ENCODE data around the gene GSE1. TPM values are rescaled to one million over a fixed set of nuclear protein-coding genes. Genes with fewer than 3 reads are reported as not detected.

Gene GSE1
- total and polyA plus RNA-seq, 2 of the 13 experiments (the other 11 are each of a cell fraction or from before 2014, with no cell fraction given), result 16.1 to 31.2 TPM

DNA sequence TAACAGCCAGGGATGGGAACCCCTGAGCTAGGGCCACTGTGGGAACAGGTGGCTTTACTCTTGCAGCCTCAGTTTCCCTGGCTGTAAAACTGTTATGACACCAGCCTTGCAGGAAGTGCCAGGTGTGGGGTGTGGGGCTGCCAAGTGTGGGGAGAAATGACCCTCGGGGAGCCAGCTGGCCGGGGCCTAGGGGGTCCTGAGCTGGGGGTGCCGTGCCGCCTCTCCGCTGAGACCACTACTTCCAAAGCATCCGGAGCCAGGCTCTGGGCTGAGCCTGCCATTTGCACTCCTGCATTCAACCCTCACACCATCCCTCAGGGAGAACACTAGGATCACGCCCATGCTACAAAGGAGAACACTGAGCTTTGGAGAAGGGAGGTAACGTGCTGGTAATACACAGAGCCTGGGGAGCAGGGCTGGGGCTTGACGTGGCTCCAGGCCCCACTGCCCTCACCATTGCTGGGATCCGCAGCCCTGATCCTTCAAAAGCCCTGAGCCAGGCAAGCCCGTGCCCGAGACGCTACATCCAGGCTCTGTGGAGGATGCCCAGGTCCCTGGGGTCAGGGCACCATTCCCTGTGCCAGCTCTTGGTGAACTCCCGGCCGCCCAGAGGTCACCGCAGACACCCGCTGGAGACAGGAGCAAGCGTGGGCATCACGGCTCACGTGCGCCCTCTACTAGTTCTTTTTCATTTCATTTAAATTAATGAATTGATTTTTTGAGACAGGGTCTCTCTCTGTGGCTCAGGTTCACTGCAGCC lies 104.5 kb downstream of the GSE1 start (continued):
- TF ChIP-seq, protein P1, sequence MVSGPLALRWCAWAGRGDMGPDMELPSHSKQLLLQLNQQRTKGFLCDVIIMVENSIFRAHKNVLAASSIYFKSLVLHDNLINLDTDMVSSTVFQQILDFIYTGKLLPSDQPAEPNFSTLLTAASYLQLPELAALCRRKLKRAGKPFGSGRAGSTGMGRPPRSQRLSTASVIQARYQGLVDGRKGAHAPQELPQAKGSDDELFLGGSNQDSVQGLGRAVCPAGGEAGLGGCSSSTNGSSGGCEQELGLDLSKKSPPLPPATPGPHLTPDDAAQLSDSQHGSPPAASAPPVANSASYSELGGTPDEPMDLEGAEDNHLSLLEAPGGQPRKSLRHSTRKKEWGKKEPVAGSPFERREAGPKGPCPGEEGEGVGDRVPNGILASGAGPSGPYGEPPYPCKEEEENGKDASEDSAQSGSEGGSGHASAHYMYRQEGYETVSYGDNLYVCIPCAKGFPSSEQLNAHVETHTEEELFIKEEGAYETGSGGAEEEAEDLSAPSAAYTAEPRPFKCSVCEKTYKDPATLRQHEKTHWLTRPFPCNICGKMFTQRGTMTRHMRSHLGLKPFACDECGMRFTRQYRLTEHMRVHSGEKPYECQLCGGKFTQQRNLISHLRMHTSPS (CRISPR knock-in tag; IDR thresholded peaks at IDR 0.05; ENCODE audit: low read depth), result peak; percentile 80
- 0 out of 2 replicates have a peak, but pooled peaks have one; percentile 12 for TF ChIP-seq GZF1 (CRISPR knock-in tag; IDR thresholded peaks at IDR 0.05)
- TF ChIP-seq, protein P2, sequence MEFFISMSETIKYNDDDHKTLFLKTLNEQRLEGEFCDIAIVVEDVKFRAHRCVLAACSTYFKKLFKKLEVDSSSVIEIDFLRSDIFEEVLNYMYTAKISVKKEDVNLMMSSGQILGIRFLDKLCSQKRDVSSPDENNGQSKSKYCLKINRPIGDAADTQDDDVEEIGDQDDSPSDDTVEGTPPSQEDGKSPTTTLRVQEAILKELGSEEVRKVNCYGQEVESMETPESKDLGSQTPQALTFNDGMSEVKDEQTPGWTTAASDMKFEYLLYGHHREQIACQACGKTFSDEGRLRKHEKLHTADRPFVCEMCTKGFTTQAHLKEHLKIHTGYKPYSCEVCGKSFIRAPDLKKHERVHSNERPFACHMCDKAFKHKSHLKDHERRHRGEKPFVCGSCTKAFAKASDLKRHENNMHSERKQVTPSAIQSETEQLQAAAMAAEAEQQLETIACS (CRISPR knock-in tag; IDR thresholded peaks at IDR 0.05), result 0 out of 2 replicates have a peak, but pooled peaks have one; percentile 6
- peak; percentile 68 for TF ChIP-seq ONECUT2 (CRISPR knock-in tag; IDR thresholded peaks at IDR 0.05)
- TF ChIP-seq SP4 (CRISPR knock-in tag; IDR thresholded peaks at IDR 0.05), result no peak
- TF ChIP-seq NR2F1 (CRISPR knock-in tag; IDR thresholded peaks at IDR 0.05), result peak in 1 of 2 experiments; percentile 31; a peak in 2 of 4 replicates
- peak; percentile 27; the same call in 1 of the 2 replicates for TF ChIP-seq RXRA (CRISPR knock-in tag; IDR thresholded peaks at IDR 0.05)
- TF ChIP-seq SMC3 (IDR thresholded peaks at IDR 0.05; ENCODE audit: low read length), result 0 out of 2 replicates have a peak, but pooled peaks have one; percentile 18
- peak; percentile 64; the same call in 1 of the 2 replicates for TF ChIP-seq ZNF598 (CRISPR knock-in tag; IDR thresholded peaks at IDR 0.05; ENCODE audit: borderline replicate concordance)
- TF ChIP-seq MED1 (CRISPR knock-in tag; IDR thresholded peaks at IDR 0.05), result 0 out of 2 replicates have a peak, but pooled peaks have one; percentile 26
- TF ChIP-seq ZNF274 (CRISPR knock-in tag; IDR thresholded peaks at IDR 0.05), result peak; percentile 63; the same call in 1 of the 2 replicates
- TF ChIP-seq CTCF (CRISPR knock-in tag; IDR thresholded peaks at IDR 0.05), result peak; percentile 87
- TF ChIP-seq, protein P3, sequence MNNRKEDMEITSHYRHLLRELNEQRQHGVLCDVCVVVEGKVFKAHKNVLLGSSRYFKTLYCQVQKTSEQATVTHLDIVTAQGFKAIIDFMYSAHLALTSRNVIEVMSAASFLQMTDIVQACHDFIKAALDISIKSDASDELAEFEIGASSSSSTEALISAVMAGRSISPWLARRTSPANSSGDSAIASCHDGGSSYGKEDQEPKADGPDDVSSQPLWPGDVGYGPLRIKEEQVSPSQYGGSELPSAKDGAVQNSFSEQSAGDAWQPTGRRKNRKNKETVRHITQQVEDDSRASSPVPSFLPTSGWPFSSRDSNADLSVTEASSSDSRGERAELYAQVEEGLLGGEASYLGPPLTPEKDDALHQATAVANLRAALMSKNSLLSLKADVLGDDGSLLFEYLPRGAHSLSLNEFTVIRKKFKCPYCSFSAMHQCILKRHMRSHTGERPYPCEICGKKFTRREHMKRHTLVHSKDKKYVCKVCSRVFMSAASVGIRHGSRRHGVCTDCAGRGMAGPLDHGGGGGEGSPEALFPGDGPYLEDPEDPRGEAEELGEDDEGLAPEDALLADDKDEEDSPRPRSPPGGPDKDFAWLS (CRISPR knock-in tag; IDR thresholded peaks at IDR 0.05; ENCODE audit: borderline replicate concordance), result 0 out of 2 replicates have a peak, but pooled peaks have one; percentile 32
- TF ChIP-seq ZNF207 (IDR thresholded peaks at IDR 0.05; ENCODE audit: borderline replicate concordance), result no peak
- 0 out of 2 replicates have a peak, but pooled peaks have one; percentile 33 for TF ChIP-seq ZNF451 (CRISPR knock-in tag; IDR thresholded peaks at IDR 0.05)
- TF ChIP-seq JUND (CRISPR knock-in tag; IDR thresholded peaks at IDR 0.05), result no peak
- TF ChIP-seq KDM3A (CRISPR knock-in tag; IDR thresholded peaks at IDR 0.05; ENCODE audit: low read depth), result peak; percentile 44; the same call in 1 of the 2 replicates
- TF ChIP-seq HNRNPLL (IDR thresholded peaks at IDR 0.05; ENCODE audit: low read depth, low read length, poor library complexity, severe bottlenecking), result peak; percentile 16
- TF ChIP-seq TARDBP (CRISPR knock-in tag; IDR thresholded peaks at IDR 0.05), result no peak
